GM12801 (cell line): ENCODE measurements around the gene PPP1R9A.

Source experiments
- CTCF ChIP-seq: IDR thresholded peaks from one replicate; pipeline ENCODE4 v1.5.1; 2011; ENCODE audit warnings: control low read depth; ENCODE audit not compliant: insufficient read length; ENCODE audit errors: extremely low read depth

PPP1R9A gene

GRCh38 chr7:94907026-94907810 lies at the start of gene PPP1R9A:
PPP1R9A (plus strand) TSS chr7:94907594; CDS start chr7:94910114, 2,520 bp downstream.
- no peak for TF ChIP-seq CTCF

GRCh38 chr7:94871132-94871531 lies 36.3 kb upstream of the PPP1R9A start:
- TF ChIP-seq CTCF: no peak

- no peak for TF ChIP-seq CTCF
These were observed 34.2 kb upstream of the PPP1R9A start for GRCh38 chr7:94873239-94873638.

GRCh38 chr7:94874036-94874785 lies 33.2 kb upstream of the PPP1R9A start:
- TF ChIP-seq CTCF: no peak

GRCh38 chr7:94875201-94875600 lies 32.2 kb upstream of the PPP1R9A start:
- no peak for TF ChIP-seq CTCF

- TF ChIP-seq CTCF: no peak
These were observed 29.4 kb upstream of the PPP1R9A start for GRCh38 chr7:94877731-94878670.

- no peak for TF ChIP-seq CTCF
These were observed 24.5 kb upstream of the PPP1R9A start for GRCh38 chr7:94882891-94883290.
